HEK293 (cell line): Measurements from ENCODE around the gene KIRREL3.

ENCODE experiments used
- CTCF ChIA-PET: fragments of 350-600 bp; formaldehyde crosslinking; extraction: SDS; loops from one replicate; lab custom pipeline; 2021; ENCODE audit warnings: antibody characterized with exemption; lab: Yijun Ruan, JAX
- POLR2A ChIA-PET: fragments of 300-600 bp; formaldehyde crosslinking; extraction: SDS; loops from one replicate; lab custom pipeline; 2020; ENCODE audit warnings: antibody characterized with exemption, inconsistent platforms; lab: Yijun Ruan, JAX
- H3K27ac ChIP-seq: fragments of 200-500 bp; sonication (Bioruptor generic); 2 replicates; pipeline ENCODE4 v1.5.1; 2014; ENCODE audit warnings: low read depth, low read length, control low read depth, inconsistent platforms; ENCODE audit errors: extremely low read depth
- H3K36me3 ChIP-seq, 2 experiments: fragments of 200-500 bp in 1 of 2; sonication (Bioruptor generic) in 1 of 2; 1 replicate in 1 of 2; 2 replicates in 1 of 2; pipeline ENCODE4 v1.5.1; 2014 to 2017; ENCODE audit warnings: inconsistent platforms in 2 of 2, low read length in 2 of 2; ENCODE audit not compliant: control insufficient read depth in 2 of 2, insufficient read depth in 1 of 2
- H3K4me1 ChIP-seq: fragments of 200-500 bp; sonication (Bioruptor generic); 2 replicates; pipeline ENCODE4 v1.5.1; 2014; ENCODE audit warnings: mild to moderate bottlenecking, low read length, inconsistent platforms; ENCODE audit not compliant: control insufficient read depth, insufficient read depth
- H3K4me3 ChIP-seq: 2 replicates; pipeline ENCODE4 v1.5.1; 2011; ENCODE audit warnings: low read depth, mild to moderate bottlenecking, control low read depth, low read length, moderate library complexity
- H3K9me3 ChIP-seq: fragments of 200-500 bp; sonication (Bioruptor generic); 2 replicates; pipeline ENCODE4 v1.5.1; 2014; ENCODE audit warnings: low read depth, low read length, inconsistent platforms; ENCODE audit not compliant: control insufficient read depth, insufficient read depth
- BCL11B ChIP-seq: fragments of 450-650 bp; formaldehyde crosslinking; IDR thresholded peaks from 2 replicates; pipeline ENCODE4 v1.5.1; 2016; ENCODE audit warnings: low read depth, missing biosample characterization, missing genetic modification characterization
- GLIS1 ChIP-seq: fragments of 450-650 bp; formaldehyde crosslinking; IDR thresholded peaks from 2 replicates; pipeline ENCODE4 v1.5.1; 2016; ENCODE audit warnings: missing biosample characterization, missing genetic modification characterization
- HOXA7 ChIP-seq: sonication (generic); formaldehyde crosslinking; IDR thresholded peaks from 2 replicates; pipeline ENCODE4 v1.8.1; 2022; ENCODE audit warnings: missing genetic modification reagents, borderline replicate concordance
- HOXD13 ChIP-seq: sonication (generic); formaldehyde crosslinking; IDR thresholded peaks from 2 replicates; pipeline ENCODE4 v1.8.0; 2022; ENCODE audit warnings: missing genetic modification reagents, borderline replicate concordance
- SP7 ChIP-seq: fragments of 450-650 bp; formaldehyde crosslinking; IDR thresholded peaks from 2 replicates; pipeline ENCODE4 v1.5.1; 2016; ENCODE audit warnings: missing biosample characterization, missing genetic modification characterization
- YY1 ChIP-seq: fragments of 450-650 bp; formaldehyde crosslinking; IDR thresholded peaks from 2 replicates; pipeline ENCODE4 v1.5.1; 2018; ENCODE audit warnings: missing biosample characterization, missing genetic modification characterization
- ZNF266 ChIP-seq: fragments of 450-650 bp; formaldehyde crosslinking; IDR thresholded peaks from 2 replicates; pipeline ENCODE4 v1.5.1; 2016; ENCODE audit warnings: missing biosample characterization, missing genetic modification characterization, low read depth
- ZNF354C ChIP-seq: fragments of 450-650 bp; formaldehyde crosslinking; IDR thresholded peaks from 2 replicates; pipeline ENCODE4 v1.5.1; 2016; ENCODE audit warnings: missing biosample characterization, missing genetic modification characterization, low read depth, borderline replicate concordance
- ZNF366 ChIP-seq: fragments of 450-650 bp; formaldehyde crosslinking; conservative IDR thresholded peaks from 2 replicates; pipeline ENCODE4 v1.5.1; 2016; ENCODE audit warnings: missing biosample characterization, missing genetic modification characterization
- ZNF37A ChIP-seq: fragments of 450-650 bp; IDR thresholded peaks from 2 replicates; pipeline ENCODE4 v1.5.1; 2018; ENCODE audit warnings: missing biosample characterization, missing genetic modification characterization
- ZNF394 ChIP-seq: fragments of 450-650 bp; formaldehyde crosslinking; IDR thresholded peaks from 2 replicates; pipeline ENCODE4 v1.5.1; 2016; ENCODE audit warnings: missing biosample characterization, missing genetic modification characterization, mild to moderate bottlenecking, moderate library complexity, borderline replicate concordance
- ZNF768 ChIP-seq: fragments of 450-650 bp; formaldehyde crosslinking; IDR thresholded peaks from 2 replicates; pipeline ENCODE4 v1.5.1; 2018; ENCODE audit warnings: missing biosample characterization, mild to moderate bottlenecking, missing genetic modification characterization
- ZNF785 ChIP-seq: fragments of 450-650 bp; formaldehyde crosslinking; IDR thresholded peaks from 2 replicates; pipeline ENCODE4 v1.5.1; 2016; ENCODE audit warnings: missing biosample characterization, missing genetic modification characterization
- TF ChIP-seq, protein P1 (sequence below): fragments of 450-650 bp; formaldehyde crosslinking; conservative IDR thresholded peaks from 2 replicates; pipeline ENCODE4 v1.5.1; 2016; ENCODE audit warnings: low read depth, missing biosample characterization, missing genetic modification characterization
- TF ChIP-seq, protein P2 (sequence below): fragments of 450-650 bp; formaldehyde crosslinking; IDR thresholded peaks from 2 replicates; pipeline ENCODE4 v1.5.1; 2016; ENCODE audit warnings: missing biosample characterization, missing genetic modification characterization
- TF ChIP-seq, protein P3 (sequence below): fragments of 450-650 bp; formaldehyde crosslinking; IDR thresholded peaks from 2 replicates; pipeline ENCODE4 v1.5.1; 2016; ENCODE audit warnings: missing biosample characterization, missing genetic modification characterization

Gene KIRREL3

DNA sequence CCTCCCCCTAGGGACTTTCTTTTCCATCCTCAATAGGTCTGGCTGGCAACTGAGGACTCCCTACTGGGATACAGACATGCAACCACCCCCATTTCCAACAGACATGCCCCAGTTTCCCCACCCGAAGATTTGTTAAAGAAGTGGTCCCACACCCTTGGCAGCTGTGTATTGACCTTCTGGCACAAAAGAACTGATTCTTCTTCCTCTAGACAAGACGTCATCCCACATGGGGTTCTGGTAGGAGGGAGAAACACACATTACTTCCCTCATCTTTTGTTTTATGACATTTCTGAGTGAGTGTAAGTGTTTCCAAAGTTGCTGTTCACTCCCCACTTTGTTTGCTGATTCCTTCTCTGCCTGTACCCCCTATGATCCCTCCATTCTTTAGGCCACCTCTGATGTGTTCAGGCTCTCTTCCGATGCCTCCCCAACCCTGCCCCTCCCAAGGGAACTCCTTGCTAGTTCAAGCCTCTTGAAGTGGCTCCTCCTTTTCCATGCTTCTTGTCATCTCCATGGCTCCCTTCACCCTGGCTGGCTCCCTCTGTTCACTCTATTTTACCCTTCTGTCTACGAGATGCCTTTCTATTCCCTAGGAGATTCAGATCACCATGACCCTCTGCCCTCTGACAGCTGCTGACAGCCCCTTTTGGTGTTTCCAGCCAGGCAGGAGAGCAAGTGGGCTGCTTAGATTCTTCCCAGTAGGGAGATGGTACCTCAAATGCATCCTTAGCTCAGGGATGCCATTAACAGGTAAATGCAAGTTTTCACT is 4.3 kb downstream of the KIRREL3 start (continued):
- TF ChIP-seq, protein P1, sequence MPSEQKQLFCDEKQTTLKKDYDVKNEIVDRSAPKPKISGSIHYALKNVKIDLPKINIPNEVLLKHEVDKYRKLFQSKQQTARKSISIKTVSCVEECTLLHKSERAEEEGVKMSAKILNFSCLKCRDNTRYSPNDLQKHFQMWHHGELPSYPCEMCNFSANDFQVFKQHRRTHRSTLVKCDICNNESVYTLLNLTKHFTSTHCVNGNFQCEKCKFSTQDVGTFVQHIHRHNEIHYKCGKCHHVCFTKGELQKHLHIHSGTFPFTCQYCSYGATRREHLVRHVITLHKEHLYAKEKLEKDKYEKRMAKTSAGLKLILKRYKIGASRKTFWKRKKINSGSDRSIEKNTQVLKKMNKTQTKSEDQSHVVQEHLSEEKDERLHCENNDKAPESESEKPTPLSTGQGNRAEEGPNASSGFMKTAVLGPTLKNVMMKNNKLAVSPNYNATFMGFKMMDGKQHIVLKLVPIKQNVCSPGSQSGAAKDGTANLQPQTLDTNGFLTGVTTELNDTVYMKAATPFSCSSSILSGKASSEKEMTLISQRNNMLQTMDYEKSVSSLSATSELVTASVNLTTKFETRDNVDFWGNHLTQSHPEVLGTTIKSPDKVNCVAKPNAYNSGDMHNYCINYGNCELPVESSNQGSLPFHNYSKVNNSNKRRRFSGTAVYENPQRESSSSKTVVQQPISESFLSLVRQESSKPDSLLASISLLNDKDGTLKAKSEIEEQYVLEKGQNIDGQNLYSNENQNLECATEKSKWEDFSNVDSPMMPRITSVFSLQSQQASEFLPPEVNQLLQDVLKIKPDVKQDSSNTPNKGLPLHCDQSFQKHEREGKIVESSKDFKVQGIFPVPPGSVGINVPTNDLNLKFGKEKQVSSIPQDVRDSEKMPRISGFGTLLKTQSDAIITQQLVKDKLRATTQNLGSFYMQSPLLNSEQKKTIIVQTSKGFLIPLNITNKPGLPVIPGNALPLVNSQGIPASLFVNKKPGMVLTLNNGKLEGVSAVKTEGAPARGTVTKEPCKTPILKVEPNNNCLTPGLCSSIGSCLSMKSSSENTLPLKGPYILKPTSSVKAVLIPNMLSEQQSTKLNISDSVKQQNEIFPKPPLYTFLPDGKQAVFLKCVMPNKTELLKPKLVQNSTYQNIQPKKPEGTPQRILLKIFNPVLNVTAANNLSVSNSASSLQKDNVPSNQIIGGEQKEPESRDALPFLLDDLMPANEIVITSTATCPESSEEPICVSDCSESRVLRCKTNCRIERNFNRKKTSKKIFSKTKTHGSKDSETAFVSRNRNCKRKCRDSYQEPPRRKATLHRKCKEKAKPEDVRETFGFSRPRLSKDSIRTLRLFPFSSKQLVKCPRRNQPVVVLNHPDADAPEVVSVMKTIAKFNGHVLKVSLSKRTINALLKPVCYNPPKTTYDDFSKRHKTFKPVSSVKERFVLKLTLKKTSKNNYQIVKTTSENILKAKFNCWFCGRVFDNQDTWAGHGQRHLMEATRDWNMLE (tag by site-specific recombination), result no peak
- TF ChIP-seq GLIS1 (no peak), ZNF354C (tag by site-specific recombination) (no peak)

DNA sequence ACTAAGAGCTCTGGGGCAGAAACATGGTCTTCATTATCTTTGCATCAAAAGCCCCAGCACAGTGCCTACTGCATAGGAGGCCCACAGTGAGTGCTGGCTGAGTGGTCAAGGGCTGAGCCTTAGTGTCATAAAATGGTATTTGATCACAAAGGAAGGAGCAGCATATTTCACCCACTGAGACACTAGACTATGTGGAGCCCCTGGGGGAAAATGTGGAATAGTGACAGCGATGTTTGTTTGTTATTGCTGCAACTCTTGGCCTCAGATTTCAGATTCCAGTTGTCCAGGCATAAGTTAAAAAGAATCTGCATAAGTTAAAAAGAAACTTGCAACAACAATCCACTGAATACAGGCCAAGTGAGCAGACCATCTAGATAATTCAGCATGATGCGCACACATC is 7.0 kb downstream of the KIRREL3 start:
- TF ChIP-seq ZNF37A (tag by site-specific recombination) (no peak), ZNF394 (no peak), YY1 (tag by site-specific recombination) (no peak), BCL11B (no peak), ZNF785 (tag by site-specific recombination) (no peak), ZNF366 (tag by site-specific recombination) (no peak), HOXD13 (CRISPR knock-in tag) (no peak), ZNF266 (no peak), HOXA7 (CRISPR knock-in tag) (no peak), SP7 (no peak), ZNF768 (tag by site-specific recombination) (no peak)
- TF ChIP-seq, protein P2, sequence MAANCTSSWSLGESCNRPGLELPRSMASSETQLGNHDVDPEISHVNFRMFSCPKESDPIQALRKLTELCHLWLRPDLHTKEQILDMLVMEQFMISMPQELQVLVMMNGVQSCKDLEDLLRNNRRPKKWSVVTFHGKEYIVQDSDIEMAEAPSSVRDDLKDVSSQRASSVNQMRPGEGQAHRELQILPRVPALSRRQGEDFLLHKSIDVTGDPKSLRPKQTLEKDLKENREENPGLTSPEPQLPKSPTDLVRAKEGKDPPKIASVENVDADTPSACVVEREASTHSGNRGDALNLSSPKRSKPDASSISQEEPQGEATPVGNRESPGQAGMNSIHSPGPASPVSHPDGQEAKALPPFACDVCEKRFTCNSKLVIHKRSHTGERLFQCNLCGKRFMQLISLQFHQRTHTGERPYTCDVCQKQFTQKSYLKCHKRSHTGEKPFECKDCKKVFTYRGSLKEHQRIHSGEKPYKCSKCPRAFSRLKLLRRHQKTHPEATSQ (tag by site-specific recombination), result no peak
- TF ChIP-seq, protein P3, sequence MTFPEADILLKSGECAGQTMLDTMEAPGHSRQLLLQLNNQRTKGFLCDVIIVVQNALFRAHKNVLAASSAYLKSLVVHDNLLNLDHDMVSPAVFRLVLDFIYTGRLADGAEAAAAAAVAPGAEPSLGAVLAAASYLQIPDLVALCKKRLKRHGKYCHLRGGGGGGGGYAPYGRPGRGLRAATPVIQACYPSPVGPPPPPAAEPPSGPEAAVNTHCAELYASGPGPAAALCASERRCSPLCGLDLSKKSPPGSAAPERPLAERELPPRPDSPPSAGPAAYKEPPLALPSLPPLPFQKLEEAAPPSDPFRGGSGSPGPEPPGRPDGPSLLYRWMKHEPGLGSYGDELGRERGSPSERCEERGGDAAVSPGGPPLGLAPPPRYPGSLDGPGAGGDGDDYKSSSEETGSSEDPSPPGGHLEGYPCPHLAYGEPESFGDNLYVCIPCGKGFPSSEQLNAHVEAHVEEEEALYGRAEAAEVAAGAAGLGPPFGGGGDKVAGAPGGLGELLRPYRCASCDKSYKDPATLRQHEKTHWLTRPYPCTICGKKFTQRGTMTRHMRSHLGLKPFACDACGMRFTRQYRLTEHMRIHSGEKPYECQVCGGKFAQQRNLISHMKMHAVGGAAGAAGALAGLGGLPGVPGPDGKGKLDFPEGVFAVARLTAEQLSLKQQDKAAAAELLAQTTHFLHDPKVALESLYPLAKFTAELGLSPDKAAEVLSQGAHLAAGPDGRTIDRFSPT (tag by site-specific recombination), result no peak
- CTCF ChIA-PET, result interaction anchor here (0.6 kb wide), 2 partner anchors 277 to 752 kb away, joined by 3 read pairs; no protein-coding TSS in a partner anchor
- Histone ChIP-seq H3K4me1 (no peaks in the 10 kb centered on the region), H3K4me3 (no peak overlapping the region), H3K9me3 (no peaks in the 10 kb centered on the region), H3K36me3 (no peaks in the 10 kb centered on the region), H3K27ac (no peak overlapping the region)
- POLR2A ChIA-PET, result no interaction called here
